HPDE6-E6E7 (cell line): ENCODE data around the gene PBX1.
A peak's percentile ranks its signal among the peaks of the same experiment; 100 is the strongest.
"Not testable (repeated sequence)": the region's sequence is repeated elsewhere in the genome, so short reads cannot be mapped to it uniquely, and the experiment has no call there.

Source experiments
- DNase-seq: peaks from one replicate; pipeline ENCODE4 v3.0.0; 2011; ENCODE audit warnings: missing footprints; ENCODE audit errors: extremely low spot score

PBX1 gene

GRCh38 chr1:164589961-164590507 is 31.1 kb downstream of the PBX1 start:
- DNase-seq: no peak

- DNase-seq: no peak
Measured at GRCh38 chr1:164590592-164590991, 31.6 kb downstream of the PBX1 start.

GRCh38 chr1:164591858-164592257 is 32.9 kb downstream of the PBX1 start:
- no peak for DNase-seq

- DNase-seq: no peak
Measured at GRCh38 chr1:164592634-164593033, 33.6 kb downstream of the PBX1 start.

GRCh38 chr1:164595212-164595611 is 36.2 kb downstream of the PBX1 start:
- no peak for DNase-seq

GRCh38 chr1:164596172-164596571 is 37.2 kb downstream of the PBX1 start:
- DNase-seq: no peak

GRCh38 chr1:164598719-164599118 is 39.7 kb downstream of the PBX1 start:
- DNase-seq: no peak

GRCh38 chr1:164599272-164599671 is 40.3 kb downstream of the PBX1 start:
- no peak for DNase-seq

- DNase-seq: no peak
Measured at GRCh38 chr1:164601399-164602100, 42.6 kb downstream of the PBX1 start.

- peak; percentile 91 for DNase-seq
Measured at GRCh38 chr1:164602101-164602422, 43.1 kb downstream of the PBX1 start.

- DNase-seq: no peak
Measured at GRCh38 chr1:164602480-164603093, 43.6 kb downstream of the PBX1 start.

- DNase-seq: not testable (repeated sequence)
Measured at GRCh38 chr1:164603805-164604204, 44.8 kb downstream of the PBX1 start.

GRCh38 chr1:164604541-164604940 is 45.6 kb downstream of the PBX1 start:
- DNase-seq: no peak

GRCh38 chr1:164605254-164606091 is 46.5 kb downstream of the PBX1 start:
- DNase-seq: no peak

GRCh38 chr1:164607351-164607750 is 48.4 kb downstream of the PBX1 start:
- no peak for DNase-seq

GRCh38 chr1:164608651-164609057 is 49.7 kb downstream of the PBX1 start:
- DNase-seq: no peak

GRCh38 chr1:164609089-164609488 is 50.1 kb downstream of the PBX1 start:
- DNase-seq: no peak

GRCh38 chr1:164610538-164611222 is 51.7 kb downstream of the PBX1 start:
- no peak for DNase-seq

- DNase-seq: peak; percentile 68
Measured at GRCh38 chr1:164611754-164612642, 53.0 kb downstream of the PBX1 start.

- DNase-seq: peak; percentile 68
Measured at GRCh38 chr1:164613176-164613575, 54.2 kb downstream of the PBX1 start.

GRCh38 chr1:164614316-164614715 is 55.3 kb downstream of the PBX1 start:
- no peak for DNase-seq
